NCI-H187 treated with DMSO at 0.1 percent for 48 hours (cell line): Measurements from ENCODE around the gene HUWE1.
"Not testable (repeated sequence)": the region's sequence is repeated elsewhere in the genome, so short reads cannot be mapped to it uniquely, and the experiment has no call there.

Experiments
- DNase-seq: peaks from one replicate; lab custom pipeline; 2025; lab: John Stamatoyannopoulos, UW

HUWE1 gene

GRCh38 chrX:53686151-53686885, at the start of gene HUWE1:
HUWE1 (minus strand) TSS chrX:53686719; CDS start chrX:53654107, 32,612 bp downstream.
- DNase-seq, result peak; percentile 4

- no peak for DNase-seq
Observed at GRCh38 chrX:53732797-53733196, 46.3 kb upstream of the HUWE1 start.

GRCh38 chrX:53729751-53730150, 43.2 kb upstream of the HUWE1 start:
- DNase-seq, result no peak

- no peak for DNase-seq
Observed at GRCh38 chrX:53728506-53728905, 42.0 kb upstream of the HUWE1 start.

GRCh38 chrX:53724872-53725271, 38.4 kb upstream of the HUWE1 start:
- DNase-seq, result no peak

- no peak for DNase-seq
Observed at GRCh38 chrX:53723381-53723780, 36.9 kb upstream of the HUWE1 start.

GRCh38 chrX:53721610-53722009, 35.1 kb upstream of the HUWE1 start:
- DNase-seq, result not testable (repeated sequence)

- not testable (repeated sequence) for DNase-seq
Observed at GRCh38 chrX:53719666-53720065, 33.1 kb upstream of the HUWE1 start.

- no peak for DNase-seq
Observed at GRCh38 chrX:53718073-53718472, 31.6 kb upstream of the HUWE1 start.

GRCh38 chrX:53717205-53717604, 30.7 kb upstream of the HUWE1 start:
- no peak for DNase-seq

GRCh38 chrX:53716328-53717088, 30.0 kb upstream of the HUWE1 start:
- DNase-seq, result no peak

GRCh38 chrX:53715346-53715924, 28.9 kb upstream of the HUWE1 start:
- no peak for DNase-seq

GRCh38 chrX:53714580-53715345, 28.2 kb upstream of the HUWE1 start:
- DNase-seq, result no peak

- no peak for DNase-seq
Observed at GRCh38 chrX:53713987-53714579, 27.6 kb upstream of the HUWE1 start.

- DNase-seq, result no peak
Observed at GRCh38 chrX:53711436-53711835, 24.9 kb upstream of the HUWE1 start.

GRCh38 chrX:53704854-53705253, 18.3 kb upstream of the HUWE1 start:
- DNase-seq, result no peak

GRCh38 chrX:53704294-53704693, 17.8 kb upstream of the HUWE1 start:
- DNase-seq, result no peak

- DNase-seq, result no peak
Observed at GRCh38 chrX:53695946-53696549, 9.5 kb upstream of the HUWE1 start.

GRCh38 chrX:53694642-53695041, 8.1 kb upstream of the HUWE1 start:
- no peak for DNase-seq

- no peak for DNase-seq
Observed at GRCh38 chrX:53688300-53688699, 1.8 kb upstream of the HUWE1 start.

GRCh38 chrX:53685711-53686110, 808 bp downstream of the HUWE1 start:
- DNase-seq, result no peak
